H1 (cell line): ENCODE data around the gene CFAP74. TPM values are rescaled to one million over a fixed set of nuclear protein-coding genes. Genes with fewer than 3 reads are reported as not detected.

Experiments
- CTCF ChIP-seq, 3 experiments: IDR thresholded peaks; 1 replicate in 2 of 3; 2 replicates in 1 of 3; pipeline versions ENCODE4 v1.5.1 to v1.6.1; 2011; ENCODE audit warnings: low read length in 3 of 3, mild to moderate bottlenecking in 3 of 3, inconsistent platforms in 2 of 3, low read depth in 1 of 3, moderate library complexity in 1 of 3; ENCODE audit not compliant: insufficient read depth in 1 of 3; ENCODE audit errors: control extremely low read depth in 1 of 3
- POLR2AphosphoS5 ChIP-seq: IDR thresholded peaks from 2 replicates; pipeline ENCODE4 v1.6.1; 2011; ENCODE audit warnings: low read depth, low read length
- RBBP5 ChIP-seq: IDR thresholded peaks from 2 replicates; pipeline ENCODE4 v1.7.1; 2012; ENCODE audit warnings: low read depth, mild to moderate bottlenecking, inconsistent platforms, low read length, moderate library complexity, borderline replicate concordance
- RNF2 ChIP-seq: fragments of 200-900, 300-1000 bp; sonication (generic); IDR thresholded peaks from 2 replicates; pipeline ENCODE4 v1.7.1; 2016; ENCODE audit warnings: borderline replicate concordance, low read depth, mild to moderate bottlenecking, antibody characterized with exemption, low read length; ENCODE audit not compliant: poor library complexity, severe bottlenecking; ENCODE audit errors: missing control alignments
- TAF7 ChIP-seq: optimal IDR thresholded peaks from 2 replicates; pipeline ENCODE3; 2011; ENCODE audit warnings: low read depth, mild to moderate bottlenecking, inconsistent platforms, low read length, moderate library complexity, borderline replicate concordance
- polyA plus RNA-seq, 7 experiments: library from polyadenylated mRNA; depleted of rRNA in 3 of 7; stranded (reverse) in 5 of 7; unstranded in 2 of 7; fragments of >200 nt in 5 of 7; fragments of 200-250 nt in 2 of 7; gene quantifications; 1 replicate in 5 of 7; 2 replicates in 1 of 7; 4 replicates in 1 of 7; pipeline versions ENCODE4 v1.2.1 to v1.2.3, GENCODE V29; 2011 to 2013; ENCODE audit warnings: missing spikeins in 2 of 7, mixed read lengths in 2 of 7
- total RNA-seq: library from RNA; stranded (reverse); fragmentation: NEBNext Ultra II Directional; extraction: Animal tissue kit (Norgen Biotek cat#: 25700); gene quantifications from 2 replicates; pipeline ENCODE4 v1.2.1, GENCODE V29; 2021

The CFAP74 gene
- total and polyA plus RNA-seq, 2 of the 8 experiments (the other 6 are each of a cell fraction or from before 2014, with no cell fraction given) = 0.09 to 0.20 TPM

GRCh38 chr1:1922956-1923833, 80.4 kb downstream of the CFAP74 start (continued):
- no peak for TF ChIP-seq CTCF (IDR thresholded peaks at IDR 0.05; ENCODE audit: control extremely low read depth in 1 of 3, insufficient read depth in 1 of 3, low read depth in 1 of 3, low read length in 3 of 3)
- no peak for TF ChIP-seq RNF2
- no peak for TF ChIP-seq POLR2AphosphoS5
- TF ChIP-seq TAF7 = no peak
- TF ChIP-seq RBBP5 = no peak
